NB4 (cell line): ENCODE data around the gene LEUTX.

ENCODE experiments used
- DNase-seq: peaks from one replicate; pipeline ENCODE4 v3.0.0; 2010; ENCODE audit warnings: low read depth
- H3K4me3 ChIP-seq: one replicate; pipeline ENCODE4 v1.5.1; 2011; ENCODE audit warnings: mild to moderate bottlenecking, low read depth, low read length, moderate library complexity
- CTCF ChIP-seq: IDR thresholded peaks from one replicate; pipeline ENCODE4 v1.5.1; 2012; ENCODE audit warnings: low read depth, low read length
- MAX ChIP-seq: IDR thresholded peaks from 2 replicates; pipeline ENCODE4 v1.6.1; 2011; ENCODE audit warnings: low read depth, low read length
- MYC ChIP-seq: IDR thresholded peaks from 2 replicates; pipeline ENCODE4 v1.6.1; 2011; ENCODE audit warnings: low read depth, low read length
- POLR2A ChIP-seq: IDR thresholded peaks from 2 replicates; pipeline ENCODE4 v1.6.1; 2011; ENCODE audit warnings: mild to moderate bottlenecking; ENCODE audit not compliant: insufficient read length; ENCODE audit errors: extremely low read depth

Gene LEUTX

GRCh38 chr19:39819786-39820185 is 41.1 kb downstream of the LEUTX start:
- DNase-seq: no peak
- TF ChIP-seq MAX (no peak), MYC (no peak), CTCF (no peak), POLR2A (no peak)

GRCh38 chr19:39820696-39821095 is 42.0 kb downstream of the LEUTX start:
- H3K4me3 ChIP-seq: no peak overlapping the region
- DNase-seq: no peak
- no peak for TF ChIP-seq CTCF
- no peak for TF ChIP-seq POLR2A
- TF ChIP-seq MYC: no peak
- no peak for TF ChIP-seq MAX

More at GRCh38 chr19:39819786-39820185, 41.1 kb downstream of the LEUTX start:
- H3K4me3 ChIP-seq: no peak overlapping the region

GRCh38 chr19:39823686-39824085 is 45.0 kb downstream of the LEUTX start:
- no peak for DNase-seq
- TF ChIP-seq MYC (no peak), MAX (no peak), POLR2A (no peak), CTCF (no peak)
- H3K4me3 ChIP-seq: peak overlapping the region; percentile 25

- peak overlapping the region; percentile 25 for H3K4me3 ChIP-seq
- TF ChIP-seq CTCF: no peak
- TF ChIP-seq MAX: no peak
- TF ChIP-seq POLR2A: no peak
- TF ChIP-seq MYC: no peak
- peak; percentile 50 for DNase-seq
Observed at GRCh38 chr19:39824143-39825092, 45.8 kb downstream of the LEUTX start.

GRCh38 chr19:39825093-39825463 is 46.4 kb downstream of the LEUTX start:
- no peak overlapping the region for H3K4me3 ChIP-seq
- DNase-seq: no peak
- TF ChIP-seq POLR2A: no peak
- TF ChIP-seq MAX: no peak
- no peak for TF ChIP-seq MYC
- no peak for TF ChIP-seq CTCF
